Urinary bladder (tissue), 4 donors: ENCODE results near the gene ELOVL2. TPM values are rescaled to one million over a fixed set of nuclear protein-coding genes. Genes with fewer than 3 reads are reported as not detected.
"Not testable (repeated sequence)": the region's sequence is repeated elsewhere in the genome, so short reads cannot be mapped to it uniquely, and the experiment has no call there.

Source experiments
- DNase-seq: peaks from one replicate; pipeline ENCODE4 v3.0.0-alpha.2; 2015; ENCODE audit errors: extremely low spot score
- H3K27ac ChIP-seq: one replicate; pipeline ENCODE4 v1.5.1; 2013; ENCODE audit warnings: low read depth, mild to moderate bottlenecking, moderate library complexity
- H3K36me3 ChIP-seq: one replicate; pipeline ENCODE4 v1.6.1; 2013; ENCODE audit warnings: mild to moderate bottlenecking, moderate library complexity; ENCODE audit not compliant: insufficient read depth
- H3K4me1 ChIP-seq: one replicate; pipeline ENCODE4 v1.6.1; 2013; ENCODE audit warnings: mild to moderate bottlenecking, moderate library complexity; ENCODE audit not compliant: insufficient read depth
- H3K4me3 ChIP-seq: one replicate; pipeline ENCODE4 v1.5.1; 2013; ENCODE audit warnings: low read depth, low read length
- WGBS: extraction: QIAGEN DNeasy Blood & Tissue Kit; methylation state at CpG from one replicate; pipeline ENCODE4 v1.1.7; 2013; 5-methylcytosine and 5-hydroxymethylcytosine counted together
- polyA plus RNA-seq: library from polyadenylated mRNA; stranded (reverse); fragments of 200-250 nt; gene quantifications from one replicate; pipeline ENCODE4 v1.2.3, GENCODE V29; 2013
- total RNA-seq: library from RNA; depleted of rRNA; stranded (reverse); fragments of >200 nt; gene quantifications from one replicate; pipeline ENCODE4 v1.2.3, GENCODE V29; 2014
- donor health status: healthy with polysubstance abuse.
- donor health status: healthy.

ELOVL2 gene, protein sequence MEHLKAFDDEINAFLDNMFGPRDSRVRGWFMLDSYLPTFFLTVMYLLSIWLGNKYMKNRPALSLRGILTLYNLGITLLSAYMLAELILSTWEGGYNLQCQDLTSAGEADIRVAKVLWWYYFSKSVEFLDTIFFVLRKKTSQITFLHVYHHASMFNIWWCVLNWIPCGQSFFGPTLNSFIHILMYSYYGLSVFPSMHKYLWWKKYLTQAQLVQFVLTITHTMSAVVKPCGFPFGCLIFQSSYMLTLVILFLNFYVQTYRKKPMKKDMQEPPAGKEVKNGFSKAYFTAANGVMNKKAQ
- total RNA-seq (6.2 TPM), polyA plus RNA-seq (4.1 TPM)

DNA sequence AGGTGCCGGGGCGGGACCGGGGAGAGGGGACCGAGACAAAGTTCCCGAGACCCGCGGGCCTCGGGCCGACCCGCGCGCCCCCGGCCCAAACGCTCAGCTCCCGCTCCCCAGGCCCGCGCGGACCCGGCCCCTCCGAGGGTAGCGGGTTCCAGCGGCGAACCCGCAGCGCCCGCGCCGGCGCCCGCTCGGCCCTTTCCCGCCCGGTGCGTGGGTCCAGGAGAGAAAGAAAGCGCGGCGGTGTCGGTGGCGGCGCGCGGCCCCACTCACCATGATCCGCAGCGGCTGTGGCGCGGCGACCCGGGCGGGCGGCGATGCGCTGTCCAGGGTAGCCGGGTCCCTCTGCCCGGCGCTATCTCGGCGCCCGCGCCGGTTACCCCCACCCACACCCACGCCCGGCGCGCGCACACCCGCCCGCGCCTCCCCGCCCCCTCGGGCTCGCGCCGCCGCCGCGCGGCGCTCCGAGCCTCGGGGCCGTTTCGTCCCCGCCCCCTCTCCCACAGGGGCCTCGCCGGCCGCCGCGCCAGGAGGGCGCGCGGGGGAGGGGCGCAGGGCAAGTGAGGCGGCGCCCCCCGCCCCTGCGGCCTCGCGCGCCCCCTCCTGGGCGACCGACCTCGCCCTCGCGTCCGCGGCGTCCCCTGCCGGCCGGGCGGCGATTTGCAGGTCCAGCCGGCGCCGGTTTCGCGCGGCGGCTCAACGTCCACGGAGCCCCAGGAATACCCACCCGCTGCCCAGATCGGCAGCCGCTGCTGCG is at the start of gene ELOVL2:
TSS of gene ELOVL2 (minus strand) at position 345 of the 751 bp plus-strand sequence. CDS start at position 270, 75 bp downstream.
- Histone ChIP-seq H3K4me1 (peaks cover 8% of the 10 kb centered on the region), H3K4me3 (peak within 1 kb of the TSS; percentile 81), H3K36me3 (no peaks in the 10 kb centered on the region), H3K27ac (no peak within 1 kb of the TSS)
- no peak for DNase-seq
- 1% methylated on average over 114 of the region's 124 CpGs for WGBS

DNA sequence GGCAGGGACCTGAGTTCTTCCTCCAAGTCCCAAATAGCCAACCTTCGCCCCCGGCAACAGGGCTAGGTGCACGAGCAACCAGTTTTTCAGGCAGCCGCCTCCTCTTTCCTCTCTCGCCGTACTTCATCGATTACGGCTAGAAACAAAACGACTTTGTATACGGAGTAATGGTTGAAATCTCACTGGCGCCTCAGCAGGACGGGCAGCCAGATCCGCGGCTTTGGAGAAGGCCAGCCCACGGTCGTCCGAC is 49.2 kb upstream of the ELOVL2 start:
- no peaks in the 10 kb centered on the region for H3K36me3 ChIP-seq
- peak overlapping the region; percentile 94 for H3K4me3 ChIP-seq
- H3K27ac ChIP-seq, result peak overlapping the region; percentile 55
- no peak for DNase-seq
- H3K4me1 ChIP-seq, result peaks cover 1% of the 10 kb centered on the region
- under 1% methylated on average over 17 of the region's 17 CpGs for WGBS

DNA sequence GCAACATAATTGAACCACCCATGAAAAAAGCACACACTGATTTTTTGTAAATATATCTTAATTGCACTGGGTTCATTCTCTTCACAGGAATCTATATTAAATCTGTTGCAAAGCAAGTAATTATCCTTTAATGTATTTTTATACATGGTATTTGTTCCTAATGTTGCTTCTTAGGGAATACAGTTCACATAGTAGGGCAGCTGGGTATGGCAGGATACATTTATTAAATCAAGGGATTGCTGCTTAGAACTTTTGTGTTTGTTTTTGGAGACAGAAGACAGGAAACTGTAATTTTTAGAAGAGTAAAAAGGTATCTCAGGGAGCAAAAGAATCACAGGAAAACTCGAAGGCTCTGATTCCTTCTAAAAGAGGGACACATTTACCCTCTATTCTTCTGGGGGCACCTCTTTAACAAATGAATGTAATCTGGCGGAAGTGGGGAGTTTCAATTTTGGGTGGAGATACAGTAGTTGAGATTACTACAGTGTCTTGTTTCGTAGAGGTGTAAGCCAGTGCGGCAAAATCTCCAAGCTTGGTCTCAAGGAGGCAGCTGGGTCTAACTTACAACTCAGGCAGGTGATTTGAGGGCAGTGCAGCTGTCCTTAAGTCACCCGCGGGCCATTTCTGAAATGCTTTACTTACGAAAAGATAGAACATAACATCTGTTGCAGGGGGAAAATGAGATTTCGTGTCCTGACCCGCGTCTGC is 48.7 kb upstream of the ELOVL2 start:
- Histone ChIP-seq H3K4me1 (peaks cover 1% of the 10 kb centered on the region), H3K27ac (peak overlapping the region; percentile 55), H3K4me3 (peak overlapping the region; percentile 94), H3K36me3 (no peaks in the 10 kb centered on the region)
- DNase-seq, result no peak
- WGBS, result 5% methylated on average over 10 of the region's 10 CpGs

DNA sequence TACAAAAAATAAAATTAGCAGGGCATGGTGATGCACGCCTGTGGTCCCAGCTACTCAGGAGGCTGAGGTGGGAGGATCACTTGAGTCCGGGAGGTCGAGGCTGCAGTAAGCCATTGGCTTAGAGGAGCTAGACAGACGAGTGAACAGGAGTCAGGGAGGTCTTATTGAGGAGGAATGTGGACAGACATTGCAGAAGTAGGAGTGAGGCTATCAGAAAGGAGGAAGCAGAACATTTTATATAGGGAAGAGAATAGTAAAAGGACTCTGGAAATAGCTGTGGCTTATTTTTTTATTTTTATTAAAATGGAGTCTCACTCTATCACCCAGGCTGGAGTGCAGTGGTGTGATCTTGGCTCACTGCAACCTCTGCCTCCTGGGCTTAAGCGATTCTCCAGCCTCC is 47.0 kb upstream of the ELOVL2 start:
- not testable (repeated sequence) for DNase-seq, H3K27ac ChIP-seq, H3K4me3 ChIP-seq, H3K36me3 ChIP-seq, H3K4me1 ChIP-seq
- 92% methylated on average over 5 of the region's 5 CpGs for WGBS

DNA sequence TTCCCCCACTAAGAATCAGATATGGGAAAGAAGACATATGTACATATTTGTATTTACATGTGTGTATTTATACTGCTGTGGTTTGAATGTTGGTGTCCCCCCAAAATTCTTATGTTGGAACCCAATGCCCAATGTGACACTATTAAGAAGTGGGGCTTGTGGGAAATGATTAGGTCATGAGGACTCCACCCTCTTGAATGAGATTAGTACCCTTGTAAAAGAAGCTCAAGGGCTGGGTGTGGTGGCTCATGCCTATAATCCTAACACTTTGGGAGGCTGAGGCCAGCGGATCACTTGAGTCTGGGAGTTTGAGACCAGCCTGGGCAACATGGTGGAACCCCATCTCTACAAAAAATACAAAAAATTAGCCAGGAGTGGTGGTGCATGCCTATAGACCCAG is 45.6 kb upstream of the ELOVL2 start:
- Histone ChIP-seq H3K4me3 (no peak overlapping the region), H3K27ac (no peak overlapping the region), H3K4me1 (no peaks in the 10 kb centered on the region), H3K36me3 (no peaks in the 10 kb centered on the region)
- DNase-seq, result no peak
- 84% methylated on average over 1 of the region's 1 CpG for WGBS

DNA sequence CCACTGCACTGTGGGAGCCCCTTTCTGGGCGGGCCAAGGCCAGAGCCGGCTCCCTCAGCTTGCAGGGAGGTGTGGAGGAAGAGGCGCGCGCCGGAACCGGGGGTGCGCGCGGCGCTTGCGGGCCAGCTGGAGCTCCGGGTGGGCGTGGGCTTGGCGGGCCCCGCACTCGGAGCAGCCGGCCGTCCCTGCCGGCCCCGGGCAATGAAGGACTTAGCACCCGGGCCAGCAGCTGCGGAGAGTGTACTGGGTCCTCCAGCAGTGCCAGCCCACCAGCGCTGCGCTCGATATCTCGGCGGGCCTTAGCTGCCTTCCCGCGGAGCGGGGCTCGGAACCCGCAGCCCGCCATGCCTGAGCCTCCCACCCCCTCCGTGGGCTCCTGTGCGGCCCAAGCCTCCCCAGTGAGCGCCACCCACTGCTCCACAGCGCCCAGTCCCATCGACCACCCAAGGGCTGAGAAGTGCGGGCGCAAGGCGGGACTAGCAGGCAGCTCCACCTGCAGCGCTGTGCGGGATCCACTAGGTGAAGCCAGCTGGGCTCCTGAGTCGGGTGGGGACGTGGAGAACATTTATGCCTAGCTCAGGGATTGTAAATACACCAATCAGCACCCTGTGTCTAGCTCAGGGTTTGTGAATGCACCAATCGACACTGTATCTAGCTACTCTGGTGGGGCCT is 43.2 kb upstream of the ELOVL2 start:
- not testable (repeated sequence) for H3K4me1 ChIP-seq, H3K4me3 ChIP-seq, H3K27ac ChIP-seq, DNase-seq, H3K36me3 ChIP-seq
- WGBS, result 91% methylated on average over 47 of the region's 47 CpGs

DNA sequence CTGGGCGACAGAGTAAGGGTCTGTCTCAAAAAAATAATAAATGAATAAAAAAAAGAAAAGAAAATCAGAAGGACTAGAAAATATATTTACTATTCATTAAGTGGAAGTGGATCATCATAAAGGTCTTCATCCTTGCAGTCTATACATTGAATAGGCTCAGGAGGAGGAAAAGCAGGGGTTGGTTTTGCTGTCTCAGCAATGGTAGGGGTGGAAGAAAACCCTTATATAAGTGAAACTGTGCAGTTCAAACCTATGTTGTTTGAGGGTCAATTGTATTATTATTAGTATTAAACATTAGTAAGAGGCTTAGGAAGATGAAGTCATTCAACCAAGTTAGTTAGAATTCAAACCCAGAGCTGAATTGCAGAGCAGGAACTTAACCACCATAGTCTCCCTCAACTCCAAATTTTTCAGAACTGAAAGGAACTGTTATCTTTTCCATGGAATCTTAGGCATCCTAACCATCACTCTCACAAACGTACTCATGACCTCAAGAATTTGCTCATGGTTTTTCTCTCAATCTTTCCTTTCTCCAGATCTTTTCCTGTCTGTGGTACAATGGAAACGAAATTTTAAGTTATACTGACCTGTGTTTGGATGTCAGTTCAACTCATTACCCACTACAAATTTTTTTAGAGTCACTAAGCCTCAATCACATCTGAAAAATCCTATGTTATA is 41.8 kb upstream of the ELOVL2 start:
- no peak overlapping the region for H3K27ac ChIP-seq
- H3K4me1 ChIP-seq, result no peaks in the 10 kb centered on the region
- no peaks in the 10 kb centered on the region for H3K36me3 ChIP-seq
- 51% methylated on average over 3 of the region's 3 CpGs for WGBS
- H3K4me3 ChIP-seq, result no peak overlapping the region
- DNase-seq, result no peak

DNA sequence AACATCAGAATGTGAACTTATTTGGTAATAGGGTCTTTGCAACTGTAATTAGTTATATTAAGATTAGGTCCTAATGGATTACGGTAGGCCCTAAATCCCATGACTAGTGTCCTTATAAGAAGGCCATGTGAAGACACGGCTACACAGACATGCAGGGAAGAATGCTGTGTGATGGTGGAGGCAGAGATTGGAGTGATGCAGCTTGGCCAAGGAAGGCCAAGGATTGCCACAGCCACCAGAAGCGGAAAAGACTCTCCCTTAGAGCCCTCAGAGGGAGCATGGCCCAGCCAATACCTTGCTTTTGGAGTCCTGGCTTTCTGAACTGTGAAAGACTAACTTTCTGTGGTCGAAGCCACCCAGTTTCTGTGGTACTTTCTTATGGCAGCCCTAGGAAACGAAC is 39.9 kb upstream of the ELOVL2 start:
- Histone ChIP-seq H3K27ac (no peak overlapping the region), H3K4me3 (no peak overlapping the region), H3K4me1 (no peaks in the 10 kb centered on the region), H3K36me3 (no peaks in the 10 kb centered on the region)
- DNase-seq, result no peak
- WGBS, result 91% methylated on average over 5 of the region's 5 CpGs

DNA sequence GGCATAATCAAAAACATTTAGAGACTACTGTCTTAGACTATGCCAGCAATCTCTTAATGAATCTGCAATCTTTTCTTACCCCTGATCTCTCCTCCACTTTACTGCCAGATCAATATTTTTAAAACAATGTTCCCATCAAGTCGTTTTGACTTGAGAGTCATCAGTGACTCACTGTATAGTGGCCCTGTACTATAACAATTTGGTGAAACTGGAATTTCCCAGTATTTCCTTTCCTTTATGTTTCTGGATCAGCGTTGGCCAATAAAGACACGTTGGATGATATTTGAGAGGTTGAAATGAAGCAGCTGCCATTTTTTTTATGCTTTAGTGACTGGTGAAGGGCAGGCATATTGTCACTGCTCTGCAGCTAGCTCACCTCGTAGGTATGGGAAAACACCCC is 39.4 kb upstream of the ELOVL2 start:
- 61% methylated on average over 4 of the region's 4 CpGs for WGBS
- Histone ChIP-seq H3K4me3 (no peak overlapping the region), H3K36me3 (no peaks in the 10 kb centered on the region), H3K27ac (no peak overlapping the region), H3K4me1 (no peaks in the 10 kb centered on the region)
- no peak for DNase-seq

DNA sequence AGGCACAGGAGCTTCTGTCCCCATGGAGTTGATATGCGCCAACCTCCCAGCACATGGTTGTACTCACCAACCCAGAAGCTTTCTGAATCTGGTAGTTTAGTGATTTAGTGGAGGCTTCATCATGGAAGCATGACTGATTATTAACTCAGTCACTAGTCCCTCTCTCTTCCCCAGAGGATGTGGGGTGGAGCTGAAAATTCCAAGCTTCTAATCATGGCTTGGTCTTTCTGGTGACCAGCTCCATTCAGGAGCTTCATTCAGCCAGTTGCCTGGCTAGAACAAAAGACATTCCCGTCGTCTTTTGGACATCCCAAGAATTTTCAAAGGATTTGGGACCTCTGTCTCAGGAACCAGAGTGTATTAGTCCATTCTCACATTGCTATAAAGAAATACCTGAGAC is 36.2 kb upstream of the ELOVL2 start:
- Histone ChIP-seq H3K36me3 (no peaks in the 10 kb centered on the region), H3K27ac (no peak overlapping the region), H3K4me3 (no peak overlapping the region), H3K4me1 (no peaks in the 10 kb centered on the region)
- 70% methylated on average over 3 of the region's 3 CpGs for WGBS
- no peak for DNase-seq

DNA sequence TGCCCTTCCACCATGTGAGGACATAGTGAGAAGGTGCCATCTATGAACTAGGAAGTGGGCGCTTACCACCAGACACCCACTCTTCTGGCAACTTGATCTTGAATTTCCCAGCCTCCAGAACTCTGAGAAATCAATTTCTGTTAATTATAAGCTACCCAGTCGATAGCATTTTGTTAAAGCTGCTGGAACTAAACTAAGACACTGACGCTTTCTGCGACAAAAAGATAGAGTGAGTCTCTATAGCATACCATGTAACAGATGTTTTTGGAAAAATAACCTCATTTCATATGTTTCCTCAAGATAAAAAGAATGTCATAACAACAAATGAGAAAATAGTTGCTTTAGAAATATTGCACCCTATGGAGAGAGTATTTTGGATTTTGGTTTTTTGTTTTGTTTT is 34.2 kb upstream of the ELOVL2 start:
- no peaks in the 10 kb centered on the region for H3K4me1 ChIP-seq
- no peaks in the 10 kb centered on the region for H3K36me3 ChIP-seq
- no peak overlapping the region for H3K27ac ChIP-seq
- 92% methylated on average over 4 of the region's 4 CpGs for WGBS
- no peak for DNase-seq
- no peak overlapping the region for H3K4me3 ChIP-seq

DNA sequence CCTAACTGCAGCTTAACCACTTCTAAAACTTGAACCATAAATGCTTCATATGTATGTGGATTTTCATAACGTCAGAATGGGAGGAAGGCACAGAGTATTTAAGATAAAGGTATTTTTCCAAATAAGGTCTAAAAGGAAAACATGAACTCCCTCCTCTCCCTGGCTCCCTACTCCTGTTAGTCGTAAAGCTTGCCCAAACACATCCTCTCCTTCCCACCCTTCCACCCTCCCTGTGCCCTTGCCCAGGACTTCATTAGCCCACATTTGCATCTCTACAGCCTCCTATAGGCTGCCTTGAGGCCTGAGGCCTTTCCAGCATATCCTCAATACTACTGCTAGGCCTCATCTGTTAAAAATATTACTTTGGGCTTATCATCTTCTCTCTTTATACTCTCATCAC is 32.4 kb upstream of the ELOVL2 start:
- Histone ChIP-seq H3K4me1 (no peaks in the 10 kb centered on the region), H3K4me3 (no peak overlapping the region), H3K36me3 (no peaks in the 10 kb centered on the region), H3K27ac (no peak overlapping the region)
- no peak for DNase-seq
- WGBS, result 61% methylated on average over 2 of the region's 2 CpGs

DNA sequence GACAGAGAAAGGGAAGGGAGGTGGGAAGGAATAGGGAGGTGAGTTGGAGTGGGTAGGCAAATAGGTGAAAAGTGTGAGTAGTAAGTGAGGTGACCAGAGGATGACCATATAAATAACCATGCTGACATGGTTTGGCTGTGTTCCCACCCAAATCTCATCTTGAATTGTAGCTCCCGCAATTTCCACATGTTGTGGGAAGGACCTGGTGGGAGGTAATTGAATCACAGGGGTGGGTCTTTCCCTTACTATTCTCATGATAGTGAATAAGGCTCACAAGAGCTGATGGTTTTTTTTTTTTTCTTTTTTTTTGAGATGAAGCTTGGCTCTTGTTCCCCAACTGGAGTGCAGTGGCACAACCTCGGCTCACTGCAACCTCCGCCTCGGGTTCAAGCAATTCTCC is 28.0 kb upstream of the ELOVL2 start:
- Histone ChIP-seq H3K4me1 (no peaks in the 10 kb centered on the region), H3K27ac (no peak overlapping the region), H3K36me3 (no peaks in the 10 kb centered on the region), H3K4me3 (no peak overlapping the region)
- WGBS, result 85% methylated on average over 4 of the region's 4 CpGs
- no peak for DNase-seq
